Gastrocnemius medialis (tissue), 4 donors: ENCODE measurements around the gene PDE4B. TPM values are rescaled to one million over a fixed set of nuclear protein-coding genes. Genes with fewer than 3 reads are reported as not detected.

Experiments used
- ATAC-seq, 2 donors: fragments of 150-250 bp; one replicate each; pipeline ENCODE4 v1.9.1; 2016
- DNase-seq, 2 donors: peaks; one replicate each; pipeline ENCODE4 v3.0.0-alpha.2; 2019
- H3K27ac ChIP-seq, 4 donors: fragments of 200-600 bp; sonication (generic); 1 replicate in 1 of 4; 2 replicates in 3 of 4; pipeline ENCODE4 v1.5.1; 2016 to 2018; ENCODE audit warnings: mild to moderate bottlenecking in 2 of 4, moderate library complexity in 1 of 4
- H3K27me3 ChIP-seq, 3 donors: fragments of 200-600 bp; sonication (generic) in 2 of 3; 1 replicate in 1 of 3; 2 replicates in 2 of 3; pipeline versions ENCODE4 v1.5.1 to v1.6.0; 2016 to 2019; ENCODE audit warnings: mild to moderate bottlenecking in 1 of 3, moderate library complexity in 1 of 3
- H3K36me3 ChIP-seq, 2 donors: fragments of 200-600 bp; sonication (generic) in 1 of 2; one replicate each; pipeline ENCODE4 v1.5.1; 2017 to 2018
- H3K4me1 ChIP-seq, 2 donors: fragments of 200-600 bp; sonication (generic) in 1 of 2; one replicate each; pipeline ENCODE4 v1.5.1; 2016 to 2017; ENCODE audit warnings: mild to moderate bottlenecking in 2 of 2
- H3K4me3 ChIP-seq, 4 donors: fragments of 200-600 bp; sonication (generic) in 3 of 4; 1 replicate in 1 of 4; 2 replicates in 3 of 4; pipeline ENCODE4 v1.5.1; 2016 to 2019; ENCODE audit warnings: mild to moderate bottlenecking in 2 of 4
- H3K9me3 ChIP-seq, 3 donors: fragments of 200-600 bp; sonication (generic) in 2 of 3; 1 replicate in 1 of 3; 2 replicates in 2 of 3; pipeline ENCODE4 v1.5.1; 2016 to 2019
- POLR2A ChIP-seq, 2 donors: fragments of 450-650 bp; IDR thresholded peaks; one replicate each; pipeline ENCODE4 v1.6.1; 2017; ENCODE audit warnings: antibody characterized with exemption in 2 of 2, mild to moderate bottlenecking in 2 of 2, moderate library complexity in 2 of 2
- in situ Hi-C, 4 donors: fragments of 200-750 bp; cut with MboI; loops; one replicate each; pipeline versions ENCODE4 v1.15.0 to v1.8.0; 2017; ENCODE audit warnings: low sequenced_read_pairs in 4 of 4
- intact Hi-C: fragments of 100-400 bp; cut with DNase I; formaldehyde crosslinking; loops from one replicate; pipeline ENCODE4 v1.15.1; 2023; ENCODE audit warnings: low total_unique reads
- total RNA-seq, 4 donors: library from RNA; depleted of rRNA; stranded (reverse); fragments of >200 nt; gene quantifications; one replicate each; pipeline versions ENCODE4 v1.1.0 to v1.2.3, GENCODE V29; 2016
- TF ChIP-seq, protein P1 (sequence below), 5 experiments: fragments of 450-650 bp in 3 of 5; fragments of 200-600 bp in 2 of 5; sonication (generic) in 2 of 5; IDR thresholded peaks in 4 of 5; conservative IDR thresholded peaks in 1 of 5; 1 replicate in 4 of 5; 2 replicates in 1 of 5; pipeline ENCODE4 v1.5.1; 2016 to 2019; ENCODE audit warnings: antibody characterized with exemption in 5 of 5, mild to moderate bottlenecking in 3 of 5, moderate library complexity in 3 of 5

PDE4B gene
- total RNA-seq, 4 donors from 2014 or later = 4.5 to 8.5 (median 7.9) TPM

DNA sequence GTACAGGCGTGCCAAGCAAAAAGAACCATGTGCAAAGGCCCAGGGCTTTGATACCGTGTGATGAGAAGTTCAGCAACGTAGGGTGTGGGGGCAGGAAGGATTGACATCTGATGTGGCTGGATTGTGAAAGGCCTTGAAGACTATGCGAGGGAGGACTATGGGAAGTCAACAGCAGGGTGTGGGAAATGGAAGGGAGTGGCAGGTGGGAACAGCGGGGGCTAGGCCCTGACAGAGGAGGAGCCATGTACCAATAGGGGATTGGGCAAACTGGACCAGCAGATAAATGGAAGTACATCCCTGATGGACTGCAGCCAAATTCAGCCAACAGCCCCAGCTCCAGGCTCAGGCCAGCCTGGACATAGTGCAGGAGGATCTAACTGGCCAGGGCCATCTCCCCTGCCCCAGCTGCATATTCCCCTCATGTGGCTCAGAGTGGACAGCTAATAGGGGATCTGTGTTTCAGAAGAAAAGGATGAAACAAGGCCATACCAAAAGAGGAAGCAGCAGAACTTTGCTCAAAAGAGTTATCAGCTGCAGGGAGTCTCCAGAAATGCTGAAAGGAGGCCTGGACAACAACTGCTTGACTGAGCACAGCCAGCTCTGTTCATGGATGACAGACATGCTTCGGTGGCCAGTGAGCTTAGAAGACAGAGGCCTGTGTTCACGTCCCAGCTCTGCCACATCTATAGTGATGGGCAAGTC is 601.0 kb downstream of the PDE4B start:
- DNase-seq = no peak
- Histone ChIP-seq H3K4me3 (no peak overlapping the region), H3K27me3 (no peaks in the 10 kb centered on the region), H3K4me1 (no peaks in the 10 kb centered on the region), H3K27ac (no peak overlapping the region), H3K9me3 (no peaks in the 10 kb centered on the region), H3K36me3 (no peaks in the 10 kb centered on the region)
- ATAC-seq = no peak
- in situ Hi-C loops = no loop called here
- intact Hi-C loops = no loop called here
- TF ChIP-seq, protein P1, sequence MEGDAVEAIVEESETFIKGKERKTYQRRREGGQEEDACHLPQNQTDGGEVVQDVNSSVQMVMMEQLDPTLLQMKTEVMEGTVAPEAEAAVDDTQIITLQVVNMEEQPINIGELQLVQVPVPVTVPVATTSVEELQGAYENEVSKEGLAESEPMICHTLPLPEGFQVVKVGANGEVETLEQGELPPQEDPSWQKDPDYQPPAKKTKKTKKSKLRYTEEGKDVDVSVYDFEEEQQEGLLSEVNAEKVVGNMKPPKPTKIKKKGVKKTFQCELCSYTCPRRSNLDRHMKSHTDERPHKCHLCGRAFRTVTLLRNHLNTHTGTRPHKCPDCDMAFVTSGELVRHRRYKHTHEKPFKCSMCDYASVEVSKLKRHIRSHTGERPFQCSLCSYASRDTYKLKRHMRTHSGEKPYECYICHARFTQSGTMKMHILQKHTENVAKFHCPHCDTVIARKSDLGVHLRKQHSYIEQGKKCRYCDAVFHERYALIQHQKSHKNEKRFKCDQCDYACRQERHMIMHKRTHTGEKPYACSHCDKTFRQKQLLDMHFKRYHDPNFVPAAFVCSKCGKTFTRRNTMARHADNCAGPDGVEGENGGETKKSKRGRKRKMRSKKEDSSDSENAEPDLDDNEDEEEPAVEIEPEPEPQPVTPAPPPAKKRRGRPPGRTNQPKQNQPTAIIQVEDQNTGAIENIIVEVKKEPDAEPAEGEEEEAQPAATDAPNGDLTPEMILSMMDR (IDR thresholded peaks at IDR 0.05 in 4 of 5, conservative IDR thresholded peaks at IDR 0.05 in 1 of 5) = no peak
- TF ChIP-seq POLR2A (IDR thresholded peaks at IDR 0.05) = no peak

- H3K27me3 ChIP-seq = no peaks in the 10 kb centered on the region
- no peak overlapping the region for H3K4me3 ChIP-seq
- H3K27ac ChIP-seq = no peak overlapping the region
- no peaks in the 10 kb centered on the region for H3K9me3 ChIP-seq
- H3K36me3 ChIP-seq = no peaks in the 10 kb centered on the region
- no peaks in the 10 kb centered on the region for H3K4me1 ChIP-seq
- DNase-seq (no peak), ATAC-seq (no peak)
- intact Hi-C loops = no loop called here
- in situ Hi-C loops = no loop called here
- TF ChIP-seq POLR2A (IDR thresholded peaks at IDR 0.05) = no peak
- TF ChIP-seq, protein P1 (IDR thresholded peaks at IDR 0.05 in 4 of 5, conservative IDR thresholded peaks at IDR 0.05 in 1 of 5) = no peak
These were observed 601.9 kb downstream of the PDE4B start for GRCh38 chr1:66394603-66395002.

DNA sequence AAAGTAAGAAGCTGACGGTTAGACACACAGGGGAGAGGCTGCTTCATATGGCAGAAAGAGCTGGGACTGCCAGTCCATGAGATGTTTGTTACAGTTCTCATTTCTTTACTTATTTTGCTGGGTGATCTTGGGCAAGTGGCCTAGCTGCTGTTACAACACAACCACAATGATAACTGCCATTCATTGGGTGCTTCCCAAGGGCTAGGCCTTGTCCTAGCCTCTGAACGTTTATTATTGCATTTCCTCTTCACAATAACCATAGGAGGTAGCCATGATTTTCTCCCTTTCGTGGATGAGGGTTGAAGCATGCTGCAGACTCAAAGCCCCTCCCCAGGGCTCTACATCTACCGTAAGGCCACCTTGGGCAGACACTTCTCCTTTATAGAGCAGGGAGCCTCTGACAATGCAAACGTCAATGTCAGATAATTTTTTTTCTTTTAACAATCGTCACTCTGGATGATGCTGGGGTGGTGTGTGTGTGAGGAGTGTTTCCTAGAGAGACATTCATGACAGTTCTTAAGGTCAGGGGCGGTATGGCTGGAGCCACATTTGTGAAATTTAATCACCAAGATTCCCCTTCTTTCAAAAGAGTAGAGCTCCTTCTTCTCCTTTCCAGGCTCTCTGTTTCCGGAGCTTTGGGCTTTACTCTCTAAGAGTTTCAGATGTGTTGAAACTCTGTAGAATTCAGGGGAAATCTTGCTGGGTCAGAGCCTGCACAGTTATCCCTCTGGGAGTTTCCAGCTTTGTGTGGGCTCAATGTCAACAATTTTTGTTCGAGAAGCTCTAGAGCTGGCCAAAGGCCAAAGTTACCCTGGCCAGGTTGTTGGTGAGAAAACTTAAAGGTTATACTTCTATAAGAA is 602.7 kb downstream of the PDE4B start:
- peak overlapping the region; percentile 13 to 28 (median 21) for H3K27ac ChIP-seq
- no peak for DNase-seq
- no peaks in the 10 kb centered on the region for H3K4me1 ChIP-seq
- no peaks in the 10 kb centered on the region for H3K27me3 ChIP-seq
- intact Hi-C loops = no loop called here
- H3K4me3 ChIP-seq = no peak overlapping the region
- in situ Hi-C loops = no loop called here
- no peak for TF ChIP-seq POLR2A (IDR thresholded peaks at IDR 0.05)
- TF ChIP-seq, protein P1 (IDR thresholded peaks at IDR 0.05 in 4 of 5, conservative IDR thresholded peaks at IDR 0.05 in 1 of 5) = no peak
- no peaks in the 10 kb centered on the region for H3K9me3 ChIP-seq
- no peaks in the 10 kb centered on the region for H3K36me3 ChIP-seq
- peak in 1 of 2 donors; percentile 78 for ATAC-seq

DNA sequence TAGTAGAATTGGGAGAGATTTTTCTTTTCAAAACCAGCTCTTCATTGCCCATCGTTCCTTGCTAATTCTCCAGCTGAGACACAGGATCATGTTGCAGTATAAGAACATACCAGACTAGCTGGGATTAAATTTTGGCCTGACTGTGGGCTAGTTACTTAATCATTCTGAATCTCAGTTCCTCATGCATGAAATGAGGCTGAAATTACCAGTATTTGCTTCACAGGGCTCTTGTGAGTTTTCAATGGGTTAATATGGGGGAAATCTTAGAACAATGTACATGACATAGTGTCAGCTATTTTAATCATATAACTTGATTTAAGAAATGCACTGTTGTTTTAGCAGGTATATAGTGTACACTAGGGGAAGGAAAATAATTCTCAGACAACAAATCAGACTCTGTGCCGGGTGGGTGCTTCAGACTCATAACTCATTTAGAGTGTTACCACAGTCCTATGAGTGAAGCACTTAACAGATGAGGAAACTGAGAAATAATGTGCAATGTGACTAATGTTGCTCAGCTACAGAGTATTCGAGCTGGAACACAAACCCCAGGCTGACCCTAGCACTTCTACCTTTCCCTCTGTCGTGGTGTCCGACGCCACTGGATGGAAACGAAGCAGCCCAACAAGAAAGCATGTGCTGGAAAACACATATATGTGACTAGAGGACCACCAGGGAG is 603.7 kb downstream of the PDE4B start:
- H3K4me3 ChIP-seq = no peak overlapping the region
- no peak for DNase-seq
- H3K4me1 ChIP-seq = no peaks in the 10 kb centered on the region
- H3K27ac ChIP-seq = peak overlapping the region in 2 of 4 donors; percentile 26 to 28
- intact Hi-C loops = no loop called here
- peak; percentile 51 to 65 for ATAC-seq
- no peaks in the 10 kb centered on the region for H3K9me3 ChIP-seq
- no peak for TF ChIP-seq POLR2A (IDR thresholded peaks at IDR 0.05)
- TF ChIP-seq, protein P1 (IDR thresholded peaks at IDR 0.05 in 4 of 5, conservative IDR thresholded peaks at IDR 0.05 in 1 of 5) = no peak
- in situ Hi-C loops = no loop called here
- H3K36me3 ChIP-seq = no peaks in the 10 kb centered on the region
- H3K27me3 ChIP-seq = no peaks in the 10 kb centered on the region
